Breast epithelium (tissue), 4 donors: ENCODE measurements around the gene CCDC88C. TPM values are rescaled to one million over a fixed set of nuclear protein-coding genes. Genes with fewer than 3 reads are reported as not detected.

ENCODE experiments used
- DNase-seq, 2 donors: peaks; one replicate each; pipeline ENCODE4 v3.0.0-alpha.2; 2019; ENCODE audit warnings: low spot score in 2 of 2
- H3K27ac ChIP-seq, 2 donors: fragments of 200-600 bp; sonication (generic) in 1 of 2; one replicate each; pipeline ENCODE4 v1.5.1; 2016 to 2019; ENCODE audit warnings: mild to moderate bottlenecking in 1 of 2
- H3K27me3 ChIP-seq, 2 donors: fragments of 200-600 bp; sonication (generic) in 1 of 2; one replicate each; pipeline versions ENCODE4 v1.5.1 to v1.6.0; 2017 to 2019; ENCODE audit warnings: control low read depth in 1 of 2, mild to moderate bottlenecking in 1 of 2
- H3K36me3 ChIP-seq: fragments of 200-600 bp; one replicate; pipeline ENCODE4 v1.5.1; 2019
- H3K4me1 ChIP-seq, 2 donors: fragments of 200-600 bp; sonication (generic); one replicate each; pipeline ENCODE4 v1.5.1; 2016 to 2019; ENCODE audit warnings: control low read depth in 1 of 2
- H3K4me3 ChIP-seq, 3 donors: fragments of 200-600 bp; sonication (generic); 1 replicate in 2 of 3; 2 replicates in 1 of 3; pipeline ENCODE4 v1.5.1; 2016 to 2019; ENCODE audit warnings: mild to moderate bottlenecking in 3 of 3, moderate library complexity in 2 of 3
- H3K9me3 ChIP-seq, 2 donors: fragments of 200-600 bp; sonication (generic) in 1 of 2; one replicate each; pipeline ENCODE4 v1.5.1; 2016 to 2019; ENCODE audit warnings: control low read depth in 1 of 2
- CTCF ChIP-seq, 3 donors: fragments of 450-650 bp; IDR thresholded peaks; one replicate each; pipeline ENCODE4 v1.5.1; 2016 to 2017; ENCODE audit warnings: antibody characterized with exemption in 3 of 3, mild to moderate bottlenecking in 3 of 3, moderate library complexity in 3 of 3
- POLR2A ChIP-seq: fragments of 450-650 bp; IDR thresholded peaks from one replicate; pipeline ENCODE4 v1.6.1; 2016; ENCODE audit warnings: antibody characterized with exemption, mild to moderate bottlenecking, moderate library complexity
- POLR2AphosphoS5 ChIP-seq, 3 donors: sonication (generic); formaldehyde crosslinking; IDR thresholded peaks; one replicate each; pipeline ENCODE4 v1.6.1; 2017; ENCODE audit warnings: antibody characterized with exemption in 3 of 3
- intact Hi-C: fragments of 100-400 bp; cut with DNase I; formaldehyde crosslinking; loops from one replicate; pipeline ENCODE4 v1.15.1; 2023; ENCODE audit warnings: low total_unique reads
- total RNA-seq, 3 donors: library from RNA; depleted of rRNA; stranded (reverse); fragments of >200 nt; gene quantifications; one replicate each; pipeline ENCODE4 v1.1.0, GENCODE V29; 2016

CCDC88C gene
- total RNA-seq, 3 donors from 2014 or later = 5.8 to 25.9 (median 19.3) TPM

GRCh38 chr14:91346838-91347173 is 70.8 kb downstream of the CCDC88C start:
- no peak overlapping the region for H3K4me3 ChIP-seq
- no peaks in the 10 kb centered on the region for H3K27me3 ChIP-seq
- no peaks in the 10 kb centered on the region for H3K9me3 ChIP-seq
- no peaks in the 10 kb centered on the region for H3K36me3 ChIP-seq
- no peak for TF ChIP-seq POLR2AphosphoS5 (IDR thresholded peaks at IDR 0.05)
- no peak for TF ChIP-seq CTCF (IDR thresholded peaks at IDR 0.05)
- no peak for TF ChIP-seq POLR2A
- intact Hi-C loops = no loop called here
- DNase-seq = no peak
- H3K27ac ChIP-seq = no peak overlapping the region
- H3K4me1 ChIP-seq = peaks cover 0 to 5% of the 10 kb centered on the region in 2 donors

GRCh38 chr14:91344096-91344495 is 73.5 kb downstream of the CCDC88C start:
- DNase-seq = no peak
- no peaks in the 10 kb centered on the region for H3K36me3 ChIP-seq
- no peak overlapping the region for H3K27ac ChIP-seq
- no peaks in the 10 kb centered on the region for H3K9me3 ChIP-seq
- H3K27me3 ChIP-seq = no peaks in the 10 kb centered on the region
- no peak overlapping the region for H3K4me3 ChIP-seq
- TF ChIP-seq POLR2AphosphoS5 (IDR thresholded peaks at IDR 0.05) = no peak
- TF ChIP-seq POLR2A = no peak
- TF ChIP-seq CTCF (IDR thresholded peaks at IDR 0.05) = no peak
- intact Hi-C loops = no loop called here
- H3K4me1 ChIP-seq = peaks cover 0 to 1% of the 10 kb centered on the region in 2 donors

GRCh38 chr14:91343051-91343450 is 74.6 kb downstream of the CCDC88C start:
- intact Hi-C loops = no loop called here
- Histone ChIP-seq H3K27ac (no peak overlapping the region), H3K36me3 (no peaks in the 10 kb centered on the region), H3K9me3 (no peaks in the 10 kb centered on the region), H3K27me3 (no peaks in the 10 kb centered on the region), H3K4me1 (no peaks in the 10 kb centered on the region), H3K4me3 (no peak overlapping the region)
- DNase-seq = no peak
- no peak for TF ChIP-seq POLR2A
- no peak for TF ChIP-seq CTCF (IDR thresholded peaks at IDR 0.05)
- no peak for TF ChIP-seq POLR2AphosphoS5 (IDR thresholded peaks at IDR 0.05)

GRCh38 chr14:91342206-91342760 is 75.3 kb downstream of the CCDC88C start:
- no peaks in the 10 kb centered on the region for H3K9me3 ChIP-seq
- TF ChIP-seq CTCF (IDR thresholded peaks at IDR 0.05) (no peak), POLR2AphosphoS5 (IDR thresholded peaks at IDR 0.05) (no peak), POLR2A (no peak)
- no peaks in the 10 kb centered on the region for H3K36me3 ChIP-seq
- H3K4me1 ChIP-seq = no peaks in the 10 kb centered on the region
- DNase-seq = no peak
- no peak overlapping the region for H3K4me3 ChIP-seq
- no peaks in the 10 kb centered on the region for H3K27me3 ChIP-seq
- intact Hi-C loops = no loop called here
- no peak overlapping the region for H3K27ac ChIP-seq

- no peaks in the 10 kb centered on the region for H3K4me1 ChIP-seq
- no peak for DNase-seq
- H3K4me3 ChIP-seq = no peak overlapping the region
- no peaks in the 10 kb centered on the region for H3K36me3 ChIP-seq
- H3K27me3 ChIP-seq = no peaks in the 10 kb centered on the region
- intact Hi-C loops = no loop called here
- no peak overlapping the region for H3K27ac ChIP-seq
- TF ChIP-seq CTCF (IDR thresholded peaks at IDR 0.05) (no peak), POLR2AphosphoS5 (IDR thresholded peaks at IDR 0.05) (no peak), POLR2A (no peak)
- H3K9me3 ChIP-seq = no peaks in the 10 kb centered on the region
Measured at GRCh38 chr14:91341751-91342154, 75.9 kb downstream of the CCDC88C start.
